HepG2 (cell line): ENCODE results near the gene SNRPD3. TPM values are rescaled to one million over a fixed set of nuclear protein-coding genes. Genes with fewer than 3 reads are reported as not detected.
A peak's percentile ranks its signal among the peaks of the same experiment; 100 is the strongest.

ENCODE experiments used
- DPF2 ChIP-seq: sonication (generic); formaldehyde crosslinking; IDR thresholded peaks from 2 replicates; pipeline ENCODE4 v1.4.0; 2020; ENCODE audit warnings: mild to moderate bottlenecking, low read depth, missing genetic modification reagents, borderline replicate concordance
- GATAD2A ChIP-seq: IDR thresholded peaks from 2 replicates; pipeline ENCODE4 v1.6.1; 2016
- NCOR1 ChIP-seq: fragments of 200-600 bp; sonication (generic); IDR thresholded peaks from 2 replicates; pipeline ENCODE4 v1.7.0; 2017; ENCODE audit warnings: antibody characterized with exemption, low read length, borderline replicate concordance
- NR1H2 ChIP-seq: sonication (generic); formaldehyde crosslinking; IDR thresholded peaks from 2 replicates; pipeline ENCODE4 v1.8.1; 2022; ENCODE audit warnings: low read depth, missing genetic modification reagents, borderline replicate concordance
- ZNF12 ChIP-seq: sonication (generic); formaldehyde crosslinking; IDR thresholded peaks from 2 replicates; pipeline ENCODE4 v1.5.0; 2020; ENCODE audit warnings: missing genetic modification reagents
- ZNF253 ChIP-seq: sonication (generic); formaldehyde crosslinking; IDR thresholded peaks from 2 replicates; pipeline ENCODE4 v1.8.0; 2022; ENCODE audit warnings: mild to moderate bottlenecking, missing genetic modification reagents, borderline replicate concordance
- ZNF3 ChIP-seq: IDR thresholded peaks from 2 replicates; pipeline ENCODE4 v1.7.0; 2017; ENCODE audit warnings: inconsistent platforms
- ZNF30 ChIP-seq: sonication (generic); formaldehyde crosslinking; IDR thresholded peaks from 2 replicates; pipeline ENCODE4 v1.5.0; 2020; ENCODE audit warnings: mild to moderate bottlenecking, missing genetic modification reagents
- ZNF331 ChIP-seq: sonication (generic); formaldehyde crosslinking; IDR thresholded peaks from 2 replicates; pipeline ENCODE4 v1.4.0; 2020; ENCODE audit warnings: missing genetic modification reagents
- ZNF484 ChIP-seq: sonication (generic); formaldehyde crosslinking; IDR thresholded peaks from 2 replicates; pipeline ENCODE4 v1.5.1; 2020; ENCODE audit warnings: mild to moderate bottlenecking, low read depth, missing genetic modification reagents, borderline replicate concordance
- ZNF589 ChIP-seq: sonication (generic); formaldehyde crosslinking; conservative IDR thresholded peaks from 2 replicates; pipeline ENCODE4 v1.8.0; 2022; ENCODE audit warnings: mild to moderate bottlenecking, moderate library complexity, missing genetic modification reagents
- ZNF775 ChIP-seq: sonication (generic); formaldehyde crosslinking; IDR thresholded peaks from 2 replicates; pipeline ENCODE4 v1.4.0; 2020; ENCODE audit warnings: missing genetic modification reagents, mild to moderate bottlenecking, moderate library complexity, borderline replicate concordance
- polyA plus RNA-seq, 8 experiments: library from polyadenylated mRNA; depleted of rRNA in 3 of 8; stranded (reverse) in 7 of 8; unstranded in 1 of 8; fragments of >200 nt; fragmentation: Illumina TruSeq in 4 of 8; extraction: Trizol in 4 of 8; gene quantifications; 2 replicates each; pipeline versions ENCODE4 v1.2.1 to v1.2.3, GENCODE V29; 2011 to 2016; ENCODE audit warnings: low read depth in 4 of 8, missing spikeins in 1 of 8, mixed read lengths in 1 of 8; ENCODE audit not compliant: insufficient read depth in 1 of 8
- total RNA-seq, 5 experiments: library from RNA; depleted of rRNA; stranded (reverse); fragments of >200 nt; fragmentation: Illumina TruSeq; extraction: Trizol; gene quantifications; 2 replicates each; pipeline ENCODE4 v1.2.3, GENCODE V29; 2016; ENCODE audit warnings: low read depth in 1 of 5
- TF ChIP-seq, protein P1 (sequence below): sonication (generic); formaldehyde crosslinking; IDR thresholded peaks from 2 replicates; pipeline ENCODE4 v1.9.0; 2021; ENCODE audit warnings: missing genetic modification reagents, mild to moderate bottlenecking, borderline replicate concordance
- TF ChIP-seq, protein P2 (sequence below): sonication (generic); formaldehyde crosslinking; IDR thresholded peaks from 2 replicates; pipeline ENCODE4 v1.4.0; 2020; ENCODE audit warnings: missing genetic modification reagents, borderline replicate concordance
- TF ChIP-seq, protein P3 (sequence below): sonication (generic); formaldehyde crosslinking; IDR thresholded peaks from 2 replicates; pipeline ENCODE4 v1.4.0; 2020; ENCODE audit warnings: low read depth, missing genetic modification reagents
- TF ChIP-seq, protein P4 (sequence below): sonication (generic); formaldehyde crosslinking; IDR thresholded peaks from 2 replicates; pipeline ENCODE4 v1.5.1; 2020; ENCODE audit warnings: missing genetic modification reagents, mild to moderate bottlenecking, borderline replicate concordance
- TF ChIP-seq, protein P5 (sequence below): sonication (generic); formaldehyde crosslinking; IDR thresholded peaks from 2 replicates; pipeline ENCODE4 v1.5.0; 2020; ENCODE audit warnings: missing genetic modification reagents, mild to moderate bottlenecking, borderline replicate concordance

SNRPD3 gene
- total and polyA plus RNA-seq, 2 of the 13 experiments (the other 11 are each of a cell fraction or from before 2014, with no cell fraction given): 110 to 209 TPM

DNA sequence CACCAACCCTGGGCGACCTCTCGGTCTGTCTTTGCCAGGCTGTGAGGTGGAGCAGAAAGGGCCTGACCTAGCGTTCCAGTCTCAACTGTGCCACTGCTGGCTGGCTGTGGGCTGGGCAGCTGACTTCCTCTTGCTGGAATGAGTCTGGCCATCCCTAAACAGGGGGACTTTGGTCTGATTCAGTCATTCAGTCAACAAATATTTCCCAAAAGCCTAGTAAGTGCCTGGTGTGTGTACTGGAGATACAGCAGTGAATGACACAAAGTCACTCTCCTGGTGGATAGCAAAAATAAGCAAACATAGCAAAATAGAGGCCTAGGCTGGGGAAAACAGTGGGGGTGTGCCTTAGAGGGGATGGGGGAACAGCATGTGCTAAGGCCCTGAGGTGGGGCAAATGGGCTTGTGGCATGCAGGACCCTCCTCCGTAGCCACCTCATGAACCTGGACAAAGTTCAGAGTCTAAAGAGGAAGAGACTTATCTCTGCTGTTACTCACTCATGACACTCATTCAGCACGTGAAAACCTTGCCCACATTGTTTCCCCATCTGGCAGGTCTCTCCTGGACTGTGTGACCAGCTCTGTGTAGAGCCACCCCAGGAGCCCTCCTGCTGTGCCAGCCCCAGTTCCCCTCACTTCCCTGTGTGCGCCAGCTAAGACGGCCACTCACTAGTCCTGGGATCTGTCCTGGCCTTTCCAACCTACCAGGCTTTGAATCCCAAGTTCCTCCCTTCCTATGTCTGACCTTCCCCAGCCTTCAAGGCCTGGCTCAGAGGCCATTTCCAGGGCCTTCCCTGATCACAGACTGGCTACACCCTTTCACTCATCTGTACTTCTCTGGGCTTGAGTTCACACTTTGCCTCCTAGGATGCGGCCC, 5.5 kb upstream of the SNRPD3 start (continued):
- TF ChIP-seq, protein P1, sequence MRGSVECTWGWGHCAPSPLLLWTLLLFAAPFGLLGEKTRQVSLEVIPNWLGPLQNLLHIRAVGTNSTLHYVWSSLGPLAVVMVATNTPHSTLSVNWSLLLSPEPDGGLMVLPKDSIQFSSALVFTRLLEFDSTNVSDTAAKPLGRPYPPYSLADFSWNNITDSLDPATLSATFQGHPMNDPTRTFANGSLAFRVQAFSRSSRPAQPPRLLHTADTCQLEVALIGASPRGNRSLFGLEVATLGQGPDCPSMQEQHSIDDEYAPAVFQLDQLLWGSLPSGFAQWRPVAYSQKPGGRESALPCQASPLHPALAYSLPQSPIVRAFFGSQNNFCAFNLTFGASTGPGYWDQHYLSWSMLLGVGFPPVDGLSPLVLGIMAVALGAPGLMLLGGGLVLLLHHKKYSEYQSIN (CRISPR knock-in tag): no peak
- TF ChIP-seq NR1H2 (CRISPR knock-in tag) (no peak), ZNF30 (CRISPR knock-in tag) (no peak), DPF2 (CRISPR knock-in tag) (peak; percentile 20; the same call in 1 of the 2 replicates), NCOR1 (peak; percentile 99), ZNF3 (CRISPR knock-in tag) (peak; percentile 97), ZNF331 (CRISPR knock-in tag) (peak; percentile 81; the same call in 1 of the 2 replicates), GATAD2A (peak; percentile 96), ZNF253 (no peak), ZNF484 (CRISPR knock-in tag) (no peak), ZNF775 (CRISPR knock-in tag) (no peak), ZNF12 (CRISPR knock-in tag) (peak; percentile 18; the same call in 1 of the 2 replicates), ZNF589 (no peak; the same call in 1 of the 2 replicates)
- TF ChIP-seq, protein P2, sequence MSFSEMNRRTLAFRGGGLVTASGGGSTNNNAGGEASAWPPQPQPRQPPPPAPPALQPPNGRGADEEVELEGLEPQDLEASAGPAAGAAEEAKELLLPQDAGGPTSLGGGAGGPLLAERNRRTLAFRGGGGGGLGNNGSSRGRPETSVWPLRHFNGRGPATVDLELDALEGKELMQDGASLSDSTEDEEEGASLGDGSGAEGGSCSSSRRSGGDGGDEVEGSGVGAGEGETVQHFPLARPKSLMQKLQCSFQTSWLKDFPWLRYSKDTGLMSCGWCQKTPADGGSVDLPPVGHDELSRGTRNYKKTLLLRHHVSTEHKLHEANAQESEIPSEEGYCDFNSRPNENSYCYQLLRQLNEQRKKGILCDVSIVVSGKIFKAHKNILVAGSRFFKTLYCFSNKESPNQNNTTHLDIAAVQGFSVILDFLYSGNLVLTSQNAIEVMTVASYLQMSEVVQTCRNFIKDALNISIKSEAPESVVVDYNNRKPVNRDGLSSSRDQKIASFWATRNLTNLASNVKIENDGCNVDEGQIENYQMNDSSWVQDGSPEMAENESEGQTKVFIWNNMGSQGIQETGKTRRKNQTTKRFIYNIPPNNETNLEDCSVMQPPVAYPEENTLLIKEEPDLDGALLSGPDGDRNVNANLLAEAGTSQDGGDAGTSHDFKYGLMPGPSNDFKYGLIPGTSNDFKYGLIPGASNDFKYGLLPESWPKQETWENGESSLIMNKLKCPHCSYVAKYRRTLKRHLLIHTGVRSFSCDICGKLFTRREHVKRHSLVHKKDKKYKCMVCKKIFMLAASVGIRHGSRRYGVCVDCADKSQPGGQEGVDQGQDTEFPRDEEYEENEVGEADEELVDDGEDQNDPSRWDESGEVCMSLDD (CRISPR knock-in tag): no peak
- TF ChIP-seq, protein P3, sequence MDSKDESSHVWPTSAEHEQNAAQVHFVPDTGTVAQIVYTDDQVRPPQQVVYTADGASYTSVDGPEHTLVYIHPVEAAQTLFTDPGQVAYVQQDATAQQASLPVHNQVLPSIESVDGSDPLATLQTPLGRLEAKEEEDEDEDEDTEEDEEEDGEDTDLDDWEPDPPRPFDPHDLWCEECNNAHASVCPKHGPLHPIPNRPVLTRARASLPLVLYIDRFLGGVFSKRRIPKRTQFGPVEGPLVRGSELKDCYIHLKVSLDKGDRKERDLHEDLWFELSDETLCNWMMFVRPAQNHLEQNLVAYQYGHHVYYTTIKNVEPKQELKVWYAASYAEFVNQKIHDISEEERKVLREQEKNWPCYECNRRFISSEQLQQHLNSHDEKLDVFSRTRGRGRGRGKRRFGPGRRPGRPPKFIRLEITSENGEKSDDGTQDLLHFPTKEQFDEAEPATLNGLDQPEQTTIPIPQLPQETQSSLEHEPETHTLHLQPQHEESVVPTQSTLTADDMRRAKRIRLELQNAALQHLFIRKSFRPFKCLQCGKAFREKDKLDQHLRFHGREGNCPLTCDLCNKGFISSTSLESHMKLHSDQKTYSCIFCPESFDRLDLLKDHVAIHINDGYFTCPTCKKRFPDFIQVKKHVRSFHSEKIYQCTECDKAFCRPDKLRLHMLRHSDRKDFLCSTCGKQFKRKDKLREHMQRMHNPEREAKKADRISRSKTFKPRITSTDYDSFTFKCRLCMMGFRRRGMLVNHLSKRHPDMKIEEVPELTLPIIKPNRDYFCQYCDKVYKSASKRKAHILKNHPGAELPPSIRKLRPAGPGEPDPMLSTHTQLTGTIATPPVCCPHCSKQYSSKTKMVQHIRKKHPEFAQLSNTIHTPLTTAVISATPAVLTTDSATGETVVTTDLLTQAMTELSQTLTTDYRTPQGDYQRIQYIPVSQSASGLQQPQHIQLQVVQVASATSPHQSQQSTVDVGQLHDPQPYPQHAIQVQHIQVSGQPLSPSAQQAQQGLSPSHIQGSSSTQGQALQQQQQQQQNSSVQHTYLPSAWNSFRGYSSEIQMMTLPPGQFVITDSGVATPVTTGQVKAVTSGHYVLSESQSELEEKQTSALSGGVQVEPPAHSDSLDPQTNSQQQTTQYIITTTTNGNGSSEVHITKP (CRISPR knock-in tag): 0 out of 2 replicates have a peak, but pooled peaks have one; percentile 64
- TF ChIP-seq, protein P4, sequence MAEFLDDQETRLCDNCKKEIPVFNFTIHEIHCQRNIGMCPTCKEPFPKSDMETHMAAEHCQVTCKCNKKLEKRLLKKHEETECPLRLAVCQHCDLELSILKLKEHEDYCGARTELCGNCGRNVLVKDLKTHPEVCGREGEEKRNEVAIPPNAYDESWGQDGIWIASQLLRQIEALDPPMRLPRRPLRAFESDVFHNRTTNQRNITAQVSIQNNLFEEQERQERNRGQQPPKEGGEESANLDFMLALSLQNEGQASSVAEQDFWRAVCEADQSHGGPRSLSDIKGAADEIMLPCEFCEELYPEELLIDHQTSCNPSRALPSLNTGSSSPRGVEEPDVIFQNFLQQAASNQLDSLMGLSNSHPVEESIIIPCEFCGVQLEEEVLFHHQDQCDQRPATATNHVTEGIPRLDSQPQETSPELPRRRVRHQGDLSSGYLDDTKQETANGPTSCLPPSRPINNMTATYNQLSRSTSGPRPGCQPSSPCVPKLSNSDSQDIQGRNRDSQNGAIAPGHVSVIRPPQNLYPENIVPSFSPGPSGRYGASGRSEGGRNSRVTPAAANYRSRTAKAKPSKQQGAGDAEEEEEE (CRISPR knock-in tag): peak; percentile 92; the same call in 1 of the 2 replicates
- TF ChIP-seq, protein P5, sequence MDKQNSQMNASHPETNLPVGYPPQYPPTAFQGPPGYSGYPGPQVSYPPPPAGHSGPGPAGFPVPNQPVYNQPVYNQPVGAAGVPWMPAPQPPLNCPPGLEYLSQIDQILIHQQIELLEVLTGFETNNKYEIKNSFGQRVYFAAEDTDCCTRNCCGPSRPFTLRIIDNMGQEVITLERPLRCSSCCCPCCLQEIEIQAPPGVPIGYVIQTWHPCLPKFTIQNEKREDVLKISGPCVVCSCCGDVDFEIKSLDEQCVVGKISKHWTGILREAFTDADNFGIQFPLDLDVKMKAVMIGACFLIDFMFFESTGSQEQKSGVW (CRISPR knock-in tag): no peak
